ENCODE data around the gene CIRBP. TPM values are rescaled to one million over a fixed set of nuclear protein-coding genes. Genes with fewer than 3 reads are reported as not detected.

CIRBP gene
- polyA plus RNA-seq (ENCODE audit: insufficient read length in 3 of 3) = 100 to 1,000 TPM; 737 to 892 (median 800) TPM

DNA sequence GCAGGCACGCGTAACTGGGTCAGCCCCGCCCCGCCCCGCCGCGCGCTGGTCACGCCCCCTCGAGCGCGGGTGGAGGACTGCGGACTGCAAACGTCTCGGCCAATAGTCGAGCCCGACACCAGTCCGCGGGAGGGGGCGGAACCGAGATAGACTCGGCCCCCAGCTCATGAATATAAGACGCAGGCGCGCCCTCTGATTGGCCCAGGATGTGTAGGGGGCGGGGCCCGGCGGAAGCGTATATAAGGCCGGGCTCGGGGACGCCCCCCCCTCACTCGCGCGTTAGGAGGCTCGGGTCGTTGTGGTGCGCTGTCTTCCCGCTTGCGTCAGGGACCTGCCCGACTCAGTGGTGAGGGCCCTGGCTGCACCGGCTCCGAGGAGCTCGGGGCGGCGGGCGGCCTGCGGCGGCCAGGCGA is at the start of gene CIRBP:
TSS of gene CIRBP (plus strand) at position 268 of the 413 bp plus-strand sequence. CDS start 1,602 bp downstream, outside the sequence.
- peak in 2 of 3 donors; percentile 95 to 97 for DNase-seq (ENCODE audit: low read depth in 3 of 3, low spot score in 2 of 3)

- no peak for DNase-seq (ENCODE audit: low read depth in 3 of 3, low spot score in 2 of 3)
Observed at GRCh38 chr19:1219786-1220476, 49.2 kb upstream of the CIRBP start.

- no peak for DNase-seq (ENCODE audit: low read depth in 3 of 3, low spot score in 2 of 3)
Observed at GRCh38 chr19:1220477-1220930, 48.6 kb upstream of the CIRBP start.

- DNase-seq (ENCODE audit: low read depth in 3 of 3, low spot score in 2 of 3) = no peak
Observed at GRCh38 chr19:1220976-1221903, 47.9 kb upstream of the CIRBP start.

- no peak for DNase-seq (ENCODE audit: low read depth in 3 of 3, low spot score in 2 of 3)
Observed at GRCh38 chr19:1221904-1222255, 47.3 kb upstream of the CIRBP start.

GRCh38 chr19:1222394-1222793 is 46.7 kb upstream of the CIRBP start:
- DNase-seq (ENCODE audit: low read depth in 3 of 3, low spot score in 2 of 3) = no peak

DNA sequence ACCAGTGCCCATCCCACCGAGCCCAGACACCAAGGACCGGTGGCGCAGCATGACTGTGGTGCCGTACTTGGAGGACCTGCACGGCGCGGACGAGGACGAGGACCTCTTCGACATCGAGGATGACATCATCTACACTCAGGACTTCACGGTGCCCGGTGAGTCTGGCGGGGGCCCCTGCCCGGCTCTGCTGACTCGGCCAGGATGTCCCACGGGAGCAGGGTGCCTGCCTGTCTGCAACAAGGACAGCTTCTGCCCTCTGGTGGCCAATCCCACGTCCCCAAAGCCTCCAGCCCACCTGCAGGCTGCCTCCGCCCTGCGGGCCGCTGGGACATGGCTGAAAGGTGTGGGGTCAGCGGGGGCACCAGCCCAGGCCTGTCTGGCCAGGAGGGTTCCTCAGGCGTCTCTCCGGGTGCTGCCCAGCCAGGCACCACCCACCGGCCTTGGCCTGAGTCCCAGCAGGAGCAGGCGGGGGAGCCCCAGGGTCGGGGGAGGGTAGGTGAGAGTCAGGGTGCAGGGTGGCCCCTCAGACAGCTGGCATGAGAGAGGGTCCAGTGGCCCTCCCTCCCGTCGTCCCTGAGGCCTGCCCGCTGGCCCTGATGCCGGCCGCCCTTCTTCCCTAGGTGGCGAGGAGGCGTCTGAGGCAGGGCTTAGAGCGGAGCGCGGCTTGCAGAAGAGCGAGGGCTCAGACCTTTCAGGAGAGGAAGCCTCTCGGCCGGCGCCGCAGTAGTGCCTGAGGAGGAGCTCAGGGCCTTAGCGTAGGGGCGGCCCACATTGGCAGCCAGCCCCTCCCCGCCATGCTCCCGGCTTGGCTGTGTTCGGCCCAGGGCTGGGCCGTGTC is 45.9 kb upstream of the CIRBP start:
- no peak for DNase-seq (ENCODE audit: low read depth in 3 of 3, low spot score in 2 of 3)

GRCh38 chr19:1224047-1224825 is 44.9 kb upstream of the CIRBP start:
- no peak for DNase-seq (ENCODE audit: low read depth in 3 of 3, low spot score in 2 of 3)

DNA sequence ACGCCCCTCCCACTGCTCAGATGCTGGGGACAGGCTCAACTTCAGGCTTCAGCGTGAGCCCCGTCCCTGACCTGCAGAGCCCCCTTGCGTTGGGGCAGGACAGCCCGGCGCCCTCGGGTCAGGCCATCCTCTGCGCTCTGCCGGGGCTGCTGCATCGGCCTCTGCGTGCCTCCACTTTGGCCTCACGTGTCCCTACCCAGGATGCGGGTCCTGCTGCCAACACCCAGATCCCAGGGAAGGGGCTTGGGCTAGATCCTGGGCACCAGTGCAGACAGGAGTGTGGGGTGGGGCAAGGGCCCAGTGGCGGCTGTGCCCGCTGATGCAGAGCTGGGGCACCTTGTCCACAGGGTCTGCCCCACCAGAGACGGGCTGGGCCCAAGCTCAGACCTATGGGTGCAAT is 44.3 kb upstream of the CIRBP start:
- DNase-seq (ENCODE audit: low read depth in 3 of 3, low spot score in 2 of 3) = no peak

DNA sequence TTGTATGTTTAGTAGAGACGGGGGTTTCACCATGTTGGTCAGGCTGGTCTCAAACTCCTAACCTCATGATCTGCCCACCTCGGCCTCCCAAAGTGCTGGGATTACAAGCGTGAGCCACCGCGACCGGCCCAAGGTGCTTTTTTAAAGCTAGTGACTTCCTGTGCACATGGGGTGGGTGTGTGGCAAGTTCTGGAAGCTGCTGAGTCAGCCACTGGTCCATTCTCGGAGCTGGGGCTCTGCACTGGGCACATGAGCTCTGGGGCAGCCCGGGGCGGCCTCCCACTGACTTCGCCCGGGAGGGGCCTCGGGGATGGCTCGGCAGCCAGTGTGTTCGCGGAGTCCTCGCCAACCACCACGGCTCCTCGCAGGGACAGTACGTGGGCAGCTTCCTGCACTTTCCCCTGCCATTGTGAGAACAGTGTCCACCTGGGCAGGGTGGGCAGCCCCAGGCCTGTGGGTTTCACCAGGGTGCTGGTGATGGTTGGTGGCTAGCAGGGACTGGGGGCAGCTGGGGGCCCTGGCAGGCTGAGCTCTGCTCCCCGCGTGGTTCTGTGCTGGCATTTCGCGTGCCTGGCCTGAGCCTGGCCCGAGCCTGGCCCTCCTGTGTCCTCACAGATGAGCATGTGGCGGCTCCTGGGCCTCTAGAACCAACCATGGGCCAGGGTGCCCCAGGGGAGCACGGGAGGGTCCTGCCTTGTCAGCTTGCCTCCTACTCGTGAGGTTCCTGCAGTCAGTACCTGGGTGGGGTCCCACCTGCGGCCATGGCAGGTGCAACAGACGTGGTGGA is 43.5 kb upstream of the CIRBP start:
- DNase-seq (ENCODE audit: low read depth in 3 of 3, low spot score in 2 of 3) = no peak

DNA sequence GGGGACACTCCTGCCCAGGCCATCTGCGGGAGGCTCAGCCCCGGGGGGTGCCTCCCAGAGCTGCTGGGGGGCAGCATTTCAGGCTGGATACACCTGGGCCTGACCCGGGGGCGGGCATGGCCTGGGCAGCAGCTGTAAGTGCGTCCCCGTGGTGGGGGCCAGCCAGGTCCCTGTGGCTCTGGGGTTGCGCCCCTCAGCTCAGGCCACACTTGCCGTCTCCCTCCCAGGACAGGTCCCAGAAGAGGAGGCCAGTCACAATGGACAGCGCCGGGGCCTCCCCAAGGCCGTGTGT is 43.0 kb upstream of the CIRBP start:
- no peak for DNase-seq (ENCODE audit: low read depth in 3 of 3, low spot score in 2 of 3)

DNA sequence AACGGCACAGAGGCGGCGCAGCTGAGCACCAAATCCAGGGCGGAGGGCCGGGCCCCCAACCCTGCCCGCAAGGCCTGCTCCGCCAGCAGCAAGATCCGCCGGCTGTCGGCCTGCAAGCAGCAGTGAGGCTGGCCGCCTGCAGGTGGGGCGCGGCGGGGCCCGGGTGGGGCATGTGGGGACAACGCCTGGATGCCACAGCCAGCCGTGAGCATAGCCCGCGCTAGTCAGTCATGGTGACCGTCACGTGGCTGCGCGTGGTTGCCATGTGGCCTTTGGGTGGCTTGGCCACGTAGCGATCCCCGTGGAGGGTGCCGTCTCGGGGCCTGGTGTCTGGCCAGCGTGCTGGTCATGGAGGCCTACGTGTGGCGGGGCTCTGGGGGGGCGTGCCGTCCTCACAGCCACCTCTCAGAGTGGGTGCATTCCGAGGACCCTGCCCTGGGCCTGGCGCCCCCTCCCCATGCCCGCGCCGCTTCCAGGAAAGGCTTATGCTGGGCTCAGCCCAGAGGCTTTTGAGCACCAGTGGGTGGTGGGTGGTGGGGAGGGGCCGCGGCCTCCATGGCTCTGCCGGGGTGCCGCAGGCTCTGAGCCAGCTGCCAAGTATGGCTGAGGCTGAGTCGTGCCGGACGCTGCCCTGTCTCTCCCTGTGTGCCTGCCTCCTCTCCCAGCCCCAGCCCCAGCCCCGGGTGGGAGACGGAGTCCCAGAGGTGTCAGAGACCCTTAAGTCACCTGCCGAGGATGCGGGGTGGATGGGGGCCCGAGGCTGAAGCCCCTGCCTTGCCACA is 42.4 kb upstream of the CIRBP start:
- DNase-seq (ENCODE audit: low read depth in 3 of 3, low spot score in 2 of 3) = no peak

DNA sequence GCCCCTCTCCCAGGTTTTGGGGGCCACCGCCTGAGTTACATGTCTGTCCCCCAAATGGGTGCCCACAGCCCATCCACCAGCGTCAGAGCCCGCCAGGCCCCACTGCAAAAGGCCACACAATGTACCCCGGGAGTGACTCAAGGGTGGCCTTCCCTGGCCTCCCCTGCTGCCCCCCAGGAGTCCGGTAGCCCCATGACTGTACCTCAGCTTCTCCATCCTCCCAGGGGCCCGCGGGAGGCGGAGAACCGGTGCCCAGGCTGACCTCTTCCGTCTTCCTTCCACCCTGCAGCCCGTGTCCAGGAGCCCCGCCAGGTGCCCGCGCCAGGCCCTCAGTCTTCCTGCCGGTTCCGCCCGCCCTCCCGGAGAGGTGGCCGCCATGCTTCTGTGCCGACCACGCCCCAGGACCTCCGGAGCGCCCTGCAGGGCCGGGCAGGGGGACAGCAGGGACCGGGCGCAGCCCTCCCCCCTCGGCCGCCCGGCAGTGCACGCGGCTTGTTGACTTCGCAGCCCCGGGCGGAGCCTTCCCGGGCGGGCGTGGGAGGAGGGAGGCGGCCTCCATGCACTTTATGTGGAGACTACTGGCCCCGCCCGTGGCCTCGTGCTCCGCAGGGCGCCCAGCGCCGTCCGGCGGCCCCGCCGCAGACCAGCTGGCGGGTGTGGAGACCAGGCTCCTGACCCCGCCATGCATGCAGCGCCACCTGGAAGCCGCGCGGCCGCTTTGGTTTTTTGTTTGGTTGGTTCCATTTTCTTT is 41.7 kb upstream of the CIRBP start:
- no peak for DNase-seq (ENCODE audit: low read depth in 3 of 3, low spot score in 2 of 3)

DNA sequence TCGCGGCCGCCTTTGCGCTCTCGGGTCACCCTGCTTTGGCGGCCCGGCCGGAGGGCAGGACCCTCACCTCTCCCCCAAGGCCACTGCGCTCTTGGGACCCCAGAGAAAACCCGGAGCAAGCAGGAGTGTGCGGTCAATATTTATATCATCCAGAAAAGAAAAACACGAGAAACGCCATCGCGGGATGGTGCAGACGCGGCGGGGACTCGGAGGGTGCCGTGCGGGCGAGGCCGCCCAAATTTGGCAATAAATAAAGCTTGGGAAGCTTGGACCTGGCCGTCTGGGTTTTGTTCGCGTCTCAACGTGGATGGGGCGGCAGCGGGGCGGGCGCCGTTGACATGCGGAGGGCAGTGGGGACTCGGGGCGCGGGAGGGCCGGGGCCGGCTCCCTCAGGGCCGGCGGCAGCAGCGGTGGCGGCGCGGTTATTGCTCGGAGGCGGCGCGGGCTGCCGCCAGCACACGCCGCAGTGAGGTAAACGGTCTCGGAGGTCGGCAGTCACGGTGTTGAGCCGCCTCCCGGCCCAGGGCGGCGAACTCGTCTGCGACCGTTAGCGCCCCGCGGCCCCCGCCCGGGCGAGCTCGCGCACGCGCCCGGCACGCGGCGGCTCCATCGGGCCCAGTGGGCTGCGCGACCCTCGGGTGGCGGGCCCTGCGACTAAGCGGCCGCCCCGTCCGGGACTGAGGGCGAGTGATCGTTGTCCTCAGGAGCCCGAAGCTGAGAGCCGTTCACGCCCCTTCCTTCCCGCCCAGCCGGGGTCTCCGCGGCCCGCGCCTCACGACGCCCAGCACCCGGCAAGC is 40.8 kb upstream of the CIRBP start:
- DNase-seq (ENCODE audit: low read depth in 3 of 3, low spot score in 2 of 3) = no peak

- DNase-seq (ENCODE audit: low read depth in 3 of 3, low spot score in 2 of 3) = no peak
Observed at GRCh38 chr19:1229056-1229923, 39.8 kb upstream of the CIRBP start.

All from right renal cortex interstitium (tissue), 3 donors.